LNCaP clone FGC (cell line): ENCODE data around the gene USP9X.

Experiments used
- DNase-seq: peaks from one replicate; pipeline ENCODE4 v3.0.0-alpha.2; 2011; ENCODE audit warnings: low read depth
- H3K4me3 ChIP-seq: 2 replicates; pipeline ENCODE4 v1.5.1; 2011; ENCODE audit warnings: mild to moderate bottlenecking, low read depth, low read length, control low read depth
- CTCF ChIP-seq: IDR thresholded peaks from 2 replicates; pipeline ENCODE4 v1.5.1; 2012; ENCODE audit warnings: mild to moderate bottlenecking; ENCODE audit not compliant: control insufficient read depth, insufficient read depth; ENCODE audit errors: extremely low read depth

USP9X gene

GRCh38 chrX:41119803-41120202 is 34.6 kb downstream of the USP9X start:
- TF ChIP-seq CTCF: no peak
- no peak for DNase-seq
- no peak overlapping the region for H3K4me3 ChIP-seq

GRCh38 chrX:41121766-41122165 is 36.5 kb downstream of the USP9X start:
- no peak for DNase-seq
- TF ChIP-seq CTCF: no peak
- H3K4me3 ChIP-seq: no peak overlapping the region

DNA sequence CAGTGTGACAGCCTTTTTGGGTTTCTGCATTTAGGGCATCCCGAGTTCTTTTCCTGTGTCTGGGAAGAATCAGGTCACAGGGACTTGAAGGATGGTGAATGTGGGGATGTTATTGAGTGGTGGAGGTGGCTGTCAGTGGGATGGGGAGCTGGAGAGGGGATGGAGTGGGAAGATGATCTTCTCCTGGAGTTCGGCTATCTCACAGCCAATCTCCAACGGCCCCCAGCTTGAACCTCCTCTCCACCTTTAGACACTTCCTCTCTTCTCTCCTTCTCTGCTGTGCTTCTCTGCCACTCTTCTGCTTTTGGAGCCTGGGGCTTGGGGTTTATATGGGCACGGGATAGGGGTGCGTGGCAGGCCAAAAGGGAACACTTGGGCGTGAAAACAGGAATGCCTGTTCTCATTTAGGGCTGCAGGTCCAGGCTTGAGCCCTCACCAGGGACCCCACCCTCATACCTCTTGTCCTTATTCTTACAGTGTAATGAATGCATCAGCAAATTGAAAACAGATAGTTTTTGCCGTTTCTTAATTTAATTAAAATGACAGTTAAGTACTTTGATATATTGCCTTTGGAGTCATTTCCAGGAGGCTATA is 37.5 kb downstream of the USP9X start:
- no peak for DNase-seq
- no peak overlapping the region for H3K4me3 ChIP-seq
- no peak for TF ChIP-seq CTCF

DNA sequence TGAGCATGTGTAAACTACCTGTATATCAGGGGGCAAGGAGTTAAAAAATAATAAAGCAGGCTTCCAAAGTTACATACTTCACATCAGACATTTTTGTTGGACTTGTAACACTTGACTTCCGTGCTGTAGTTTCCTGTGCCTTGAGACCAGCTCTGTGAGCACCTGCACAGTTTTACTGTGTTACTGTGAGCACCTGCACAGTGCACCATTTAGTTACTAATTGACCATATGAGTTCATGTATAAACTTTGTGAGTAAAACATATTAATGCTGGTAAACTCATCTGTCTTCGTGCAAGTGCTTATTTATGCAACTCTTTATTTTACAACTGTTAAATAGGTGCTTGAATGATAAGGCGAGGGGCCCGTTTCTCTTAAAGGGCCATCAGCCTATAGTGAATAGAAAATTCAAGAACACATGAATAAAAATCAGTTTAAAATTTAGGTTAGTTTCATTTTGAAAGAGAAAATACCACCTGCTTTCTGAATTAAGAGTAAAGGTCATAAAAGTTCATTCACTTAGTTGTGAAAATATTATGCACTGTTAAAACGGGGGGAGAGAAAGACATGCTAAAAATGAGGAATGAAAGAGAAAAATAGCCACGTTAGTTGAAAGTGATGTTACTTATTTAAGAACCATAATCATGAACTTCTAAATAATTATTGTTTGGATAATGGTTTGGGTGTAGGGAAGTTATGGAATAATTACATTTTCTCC is 42.4 kb downstream of the USP9X start:
- no peak for TF ChIP-seq CTCF
- no peak for DNase-seq
- H3K4me3 ChIP-seq: no peak overlapping the region

- H3K4me3 ChIP-seq: no peak overlapping the region
- no peak for DNase-seq
- no peak for TF ChIP-seq CTCF
Observed at GRCh38 chrX:41128955-41129354, 43.7 kb downstream of the USP9X start.

GRCh38 chrX:41131766-41132165 is 46.5 kb downstream of the USP9X start:
- TF ChIP-seq CTCF: no peak
- DNase-seq: no peak
- no peak overlapping the region for H3K4me3 ChIP-seq

DNA sequence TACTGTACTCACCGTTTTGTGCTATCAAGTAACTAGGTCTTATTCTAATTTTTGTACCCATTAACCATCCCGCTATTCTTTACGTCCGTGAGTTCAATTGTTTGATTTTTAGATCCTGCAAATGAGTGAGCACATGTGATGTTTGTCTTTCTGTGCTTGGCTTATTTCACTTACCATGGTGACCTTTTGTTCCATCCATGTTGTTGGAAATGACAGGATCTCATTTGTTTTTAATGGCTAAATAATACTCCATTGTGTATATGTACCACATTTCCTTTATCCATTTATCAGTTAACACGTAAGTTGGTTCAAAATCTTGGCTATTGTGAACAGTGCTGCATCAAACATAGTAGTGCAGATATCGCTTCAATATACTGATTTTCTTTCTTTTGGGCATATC is 48.3 kb downstream of the USP9X start:
- H3K4me3 ChIP-seq: no peak overlapping the region
- DNase-seq: no peak
- TF ChIP-seq CTCF: no peak
